Measurements from ENCODE around the gene LRP1B.
"Not testable (repeated sequence)": the region's sequence is repeated elsewhere in the genome, so short reads cannot be mapped to it uniquely, and the experiment has no call there.

The LRP1B gene

GRCh38 chr2:140286377-140286776, 1844.4 kb downstream of the LRP1B start:
- FAIRE-seq, result no peak
- no peak for DNase-seq (ENCODE audit: low spot score)

GRCh38 chr2:140277344-140277743, 1853.5 kb downstream of the LRP1B start:
- DNase-seq (ENCODE audit: low spot score); FAIRE-seq: not testable (repeated sequence)

GRCh38 chr2:140276661-140277060, 1854.2 kb downstream of the LRP1B start:
- no peak for FAIRE-seq
- DNase-seq (ENCODE audit: low spot score), result no peak

GRCh38 chr2:140275427-140275826, 1855.4 kb downstream of the LRP1B start:
- DNase-seq (ENCODE audit: low spot score), result no peak
- no peak for FAIRE-seq

- FAIRE-seq (no peak), DNase-seq (ENCODE audit: low spot score) (no peak)
Observed at GRCh38 chr2:140274891-140275290, 1855.9 kb downstream of the LRP1B start.

- FAIRE-seq, result no peak
Observed at GRCh38 chr2:140273958-140274357, 1856.9 kb downstream of the LRP1B start.

GRCh38 chr2:140273408-140273807, 1857.4 kb downstream of the LRP1B start:
- FAIRE-seq (no peak), DNase-seq (ENCODE audit: low spot score) (no peak)

More at GRCh38 chr2:140273958-140274357, 1856.9 kb downstream of the LRP1B start:
- DNase-seq (ENCODE audit: low spot score), result no peak

- DNase-seq (ENCODE audit: low spot score) (no peak), FAIRE-seq (no peak)
Observed at GRCh38 chr2:140270224-140270623, 1860.6 kb downstream of the LRP1B start.

- DNase-seq (ENCODE audit: low spot score) (no peak), FAIRE-seq (no peak)
Observed at GRCh38 chr2:140269000-140269399, 1861.8 kb downstream of the LRP1B start.

- FAIRE-seq, result no peak
- no peak for DNase-seq (ENCODE audit: low spot score)
Observed at GRCh38 chr2:140262908-140263307, 1867.9 kb downstream of the LRP1B start.

- DNase-seq (ENCODE audit: low spot score), result no peak
- no peak for FAIRE-seq
Observed at GRCh38 chr2:140257692-140258300, 1873.0 kb downstream of the LRP1B start.

GRCh38 chr2:140256080-140256479, 1874.7 kb downstream of the LRP1B start:
- DNase-seq (ENCODE audit: low spot score) (no peak), FAIRE-seq (no peak)

GRCh38 chr2:140249821-140250220, 1881.0 kb downstream of the LRP1B start:
- DNase-seq (ENCODE audit: low spot score), result no peak
- FAIRE-seq, result no peak

- DNase-seq (ENCODE audit: low spot score), result no peak
- FAIRE-seq, result no peak
Observed at GRCh38 chr2:140248623-140249022, 1882.2 kb downstream of the LRP1B start.

GRCh38 chr2:140247451-140248195, 1883.2 kb downstream of the LRP1B start:
- FAIRE-seq (no peak), DNase-seq (ENCODE audit: low spot score) (no peak)

GRCh38 chr2:140246957-140247356, 1883.9 kb downstream of the LRP1B start:
- FAIRE-seq (no peak), DNase-seq (ENCODE audit: low spot score) (no peak)

GRCh38 chr2:140246058-140246457, 1884.8 kb downstream of the LRP1B start:
- no peak for FAIRE-seq
- DNase-seq (ENCODE audit: low spot score), result no peak

- FAIRE-seq (no peak), DNase-seq (ENCODE audit: low spot score) (no peak)
Observed at GRCh38 chr2:140242889-140243288, 1887.9 kb downstream of the LRP1B start.

GRCh38 chr2:140234116-140234515, 1896.7 kb downstream of the LRP1B start:
- DNase-seq (ENCODE audit: low spot score) (no peak), FAIRE-seq (no peak)

GRCh38 chr2:140210963-140211362, 1919.9 kb downstream of the LRP1B start:
- DNase-seq (ENCODE audit: low spot score), result no peak
- FAIRE-seq, result no peak

GRCh38 chr2:140205093-140205492, 1925.7 kb downstream of the LRP1B start:
- no peak for FAIRE-seq
- DNase-seq (ENCODE audit: low spot score), result no peak

- DNase-seq (ENCODE audit: low spot score) (no peak), FAIRE-seq (no peak)
Observed at GRCh38 chr2:140203347-140203746, 1927.5 kb downstream of the LRP1B start.

GRCh38 chr2:140201572-140201971, 1929.2 kb downstream of the LRP1B start:
- no peak for FAIRE-seq
- no peak for DNase-seq (ENCODE audit: low spot score)
